HCT116 (cell line): ENCODE data around the gene SEH1L. TPM values are rescaled to one million over a fixed set of nuclear protein-coding genes. Genes with fewer than 3 reads are reported as not detected.

Source experiments
- ATAC-seq: fragments of 200-7000 bp; cut with Tn5 transposase; 2 replicates; pipeline ENCODE4 v1.9.1; 2020; ENCODE audit warnings: mild to moderate bottlenecking, moderate library complexity
- BruUV-seq: library from RNA; stranded (reverse); fragments of 400-500 nt; replicated peaks from 2 replicates; lab custom pipeline; 2021; lab: Mats Ljungman, UMichigan
- CTCF ChIA-PET: fragments of 300-600 bp; sonication (Branson Sonifier 250); formaldehyde crosslinking; loops from one replicate; lab custom pipeline; 2021; ENCODE audit warnings: antibody characterized with exemption; lab: Charles Lee
- POLR2A ChIA-PET: fragments of 300-600, 350-600 bp; sonication (Branson Sonifier 250); formaldehyde crosslinking; loops from one replicate; lab custom pipeline; 2021; ENCODE audit warnings: antibody characterized with exemption; lab: Charles Lee
- RAD21 ChIA-PET, 2 experiments: fragments of 300-600 bp; sonication (Branson Sonifier 250); formaldehyde crosslinking; loops; one replicate each; lab custom pipeline; 2023; ENCODE audit warnings: low total read pairs in 2 of 2; ENCODE audit not compliant: uncharacterized antibody in 2 of 2, unreplicated experiment in 2 of 2, low non-redundant PET in 1 of 2; lab: Charles Lee
- DNase-seq: peaks from one replicate; pipeline ENCODE4 v3.0.0-alpha.2; 2010; ENCODE audit warnings: low read depth, low spot score
- H2AFZ ChIP-seq: fragments of 200-600 bp; shearing (Covaris generic), sonication (generic); 2 replicates; pipeline ENCODE4 v1.6.1; 2017; ENCODE audit warnings: low read depth, mixed run types, mixed read lengths, antibody characterized with exemption, low read length; ENCODE audit not compliant: poor library complexity, severe bottlenecking
- H3K27ac ChIP-seq: 2 replicates; pipeline ENCODE4 v1.5.1; 2012; ENCODE audit warnings: low read depth, low read length
- H3K27me3 ChIP-seq: fragments of 200-600 bp; sonication (generic); 2 replicates; pipeline ENCODE4 v1.6.1; 2016; ENCODE audit warnings: mixed run types, low read length, mixed read lengths; ENCODE audit not compliant: insufficient read depth
- H3K36me3 ChIP-seq, 2 experiments: fragments of 200-500 bp in 1 of 2; fragments of 200-600 bp in 1 of 2; sonication (Bioruptor generic) in 1 of 2; sonication (generic) in 1 of 2; 2 replicates each; pipeline versions ENCODE4 v1.5.1 to v1.6.1; 2014 to 2016; ENCODE audit warnings: low read length in 2 of 2, inconsistent platforms in 1 of 2, mixed read lengths in 1 of 2, mixed run types in 1 of 2; ENCODE audit not compliant: insufficient read depth in 2 of 2, control insufficient read depth in 1 of 2
- H3K4me1 ChIP-seq, 2 experiments: fragments of 200-600 bp in 1 of 2; sonication (generic) in 1 of 2; 2 replicates each; pipeline versions ENCODE4 v1.5.1 to v1.6.1; 2012 to 2017; ENCODE audit warnings: low read length in 2 of 2, inconsistent platforms in 1 of 2, mild to moderate bottlenecking in 1 of 2, mixed read lengths in 1 of 2, mixed run types in 1 of 2, moderate library complexity in 1 of 2; ENCODE audit not compliant: insufficient read depth in 2 of 2, control insufficient read depth in 1 of 2
- H3K4me2 ChIP-seq: fragments of 200-600 bp; sonication (generic); 2 replicates; pipeline ENCODE4 v1.6.1; 2017; ENCODE audit warnings: mixed run types, low read length, mixed read lengths
- H3K4me3 ChIP-seq, 2 experiments: fragments of 200-600 bp in 1 of 2; sonication (generic) in 1 of 2; replicated peaks in 1 of 2; 2 replicates each; pipeline ENCODE4 v1.5.1; 2011 to 2016; ENCODE audit warnings: low read length in 2 of 2, control low read depth in 1 of 2, low read depth in 1 of 2, mild to moderate bottlenecking in 1 of 2, mixed read lengths in 1 of 2, mixed run types in 1 of 2
- H3K79me2 ChIP-seq: fragments of 200-600 bp; sonication (generic); 2 replicates; pipeline ENCODE4 v1.6.1; 2017; ENCODE audit warnings: mild to moderate bottlenecking, mixed run types, low read length, moderate library complexity, mixed read lengths; ENCODE audit not compliant: insufficient read depth
- H3K9ac ChIP-seq: fragments of 200-600 bp; sonication (generic); 2 replicates; pipeline ENCODE4 v1.6.1; 2016; ENCODE audit warnings: low read length, mixed read lengths
- H3K9me2 ChIP-seq: fragments of 200-600 bp; sonication (generic), shearing (Covaris generic); 2 replicates; pipeline ENCODE4 v1.6.1; 2017; ENCODE audit warnings: mixed run types, mild to moderate bottlenecking, moderate library complexity; ENCODE audit not compliant: insufficient read depth
- H3K9me3 ChIP-seq, 2 experiments: fragments of 200-500 bp in 1 of 2; fragments of 200-600 bp in 1 of 2; sonication (Bioruptor generic) in 1 of 2; sonication (generic) in 1 of 2; 2 replicates each; pipeline ENCODE4 v1.6.1; 2014 to 2017; ENCODE audit warnings: low read length in 2 of 2, mixed read lengths in 2 of 2, inconsistent platforms in 1 of 2, low read depth in 1 of 2, mild to moderate bottlenecking in 1 of 2, mixed run types in 1 of 2, moderate library complexity in 1 of 2; ENCODE audit not compliant: control insufficient read depth in 1 of 2, insufficient read depth in 1 of 2
- H4K20me1 ChIP-seq: fragments of 200-600 bp; sonication (generic), shearing (Covaris generic); 2 replicates; pipeline ENCODE4 v1.6.1; 2017; ENCODE audit warnings: mixed run types, mild to moderate bottlenecking, moderate library complexity; ENCODE audit not compliant: insufficient read depth
- CBX3 ChIP-seq: IDR thresholded peaks from 2 replicates; pipeline ENCODE4 v1.6.1; 2012; ENCODE audit warnings: low read depth
- CEBPB ChIP-seq: IDR thresholded peaks from 2 replicates; pipeline ENCODE4 v1.6.1; 2012; ENCODE audit warnings: low read depth
- EGR1 ChIP-seq: IDR thresholded peaks from 2 replicates; pipeline ENCODE4 v1.6.1; 2012; ENCODE audit warnings: low read depth
- ELF1 ChIP-seq: IDR thresholded peaks from 2 replicates; pipeline ENCODE4 v1.6.1; 2012; ENCODE audit warnings: low read depth, borderline replicate concordance
- EZH2 ChIP-seq: fragments of 200-600 bp; sonication (generic); IDR thresholded peaks from 2 replicates; pipeline ENCODE4 v1.6.1; 2017; ENCODE audit warnings: antibody characterized with exemption, mixed run types
- EZH2phosphoT487 ChIP-seq: fragments of 200-600 bp; IDR thresholded peaks from 2 replicates; pipeline ENCODE4 v1.6.1; 2018; ENCODE audit warnings: antibody characterized with exemption, borderline replicate concordance
- FOSL1 ChIP-seq: IDR thresholded peaks from 2 replicates; pipeline ENCODE4 v1.6.1; 2012; ENCODE audit warnings: low read depth
- JUND ChIP-seq: IDR thresholded peaks from 2 replicates; pipeline ENCODE4 v1.6.1; 2012
- POLR2A ChIP-seq: IDR thresholded peaks from 2 replicates; pipeline ENCODE4 v1.7.0; 2011; ENCODE audit warnings: borderline replicate concordance; ENCODE audit not compliant: insufficient read depth, insufficient read length; ENCODE audit errors: extremely low read depth
- POLR2AphosphoS5 ChIP-seq: IDR thresholded peaks from 2 replicates; pipeline ENCODE4 v1.6.1; 2011; ENCODE audit warnings: mild to moderate bottlenecking, low read depth, low read length, moderate library complexity
- RAD21 ChIP-seq: IDR thresholded peaks from 2 replicates; pipeline ENCODE4 v1.6.1; 2012; ENCODE audit warnings: low read depth, mild to moderate bottlenecking
- SP1 ChIP-seq: IDR thresholded peaks from 2 replicates; pipeline ENCODE4 v1.6.1; 2012; ENCODE audit warnings: low read depth
- SRF ChIP-seq: IDR thresholded peaks from 2 replicates; pipeline ENCODE4 v1.6.1; 2012; ENCODE audit warnings: low read depth
- TCF7L2 ChIP-seq: IDR thresholded peaks from 2 replicates; pipeline ENCODE4 v1.7.0; 2011; ENCODE audit warnings: borderline replicate concordance, inconsistent platforms; ENCODE audit not compliant: insufficient read depth, insufficient read length; ENCODE audit errors: extremely low read depth
- YY1 ChIP-seq: IDR thresholded peaks from 2 replicates; pipeline ENCODE4 v1.6.1; 2011; ENCODE audit warnings: low read length, low read depth, moderate library complexity, mild to moderate bottlenecking; ENCODE audit not compliant: insufficient replicate concordance; ENCODE audit errors: extremely low read depth
- ZFX ChIP-seq: fragments of 450-650 bp; IDR thresholded peaks from 2 replicates; pipeline ENCODE4 v1.6.1; 2017
- ZNF274 ChIP-seq: fragments of 200-500 bp; sonication (Bioruptor generic); IDR thresholded peaks from 2 replicates; pipeline ENCODE4 v1.6.1; 2014; ENCODE audit warnings: mild to moderate bottlenecking, low read depth, low read length, inconsistent platforms
- intact Hi-C: fragments of 100-400 bp; cut with micrococcal nuclease; formaldehyde crosslinking; loops from 2 replicates; pipeline ENCODE4 v1.10.0; 2022
- total RNA-seq: library from RNA; stranded (reverse); gene quantifications from one replicate; pipeline ENCODE4 v1.2.1, GENCODE V29; 2021; ENCODE audit not compliant: unreplicated experiment
- TF ChIP-seq, protein P1 (sequence below): IDR thresholded peaks from 2 replicates; pipeline ENCODE4 v1.6.1; 2012
- TF ChIP-seq, protein P2 (sequence below): IDR thresholded peaks from 2 replicates; pipeline ENCODE4 v1.6.1; 2012
- TF ChIP-seq, protein P3 (sequence below), 3 experiments: fragments of 200-600 bp in 1 of 3; sonication (generic) in 1 of 3; IDR thresholded peaks in 2 of 3; conservative IDR thresholded peaks in 1 of 3; 2 replicates each; pipeline ENCODE4 v1.5.1; 2012 to 2017; ENCODE audit warnings: low read depth in 2 of 3, low read length in 2 of 3, antibody characterized with exemption in 1 of 3, borderline replicate concordance in 1 of 3, control low read depth in 1 of 3, mild to moderate bottlenecking in 1 of 3, mixed read lengths in 1 of 3, mixed run types in 1 of 3, moderate library complexity in 1 of 3; ENCODE audit not compliant: insufficient read depth in 1 of 3

Gene SEH1L
- total RNA-seq, 1 experiment from 2014 or later: 83.7 TPM

DNA sequence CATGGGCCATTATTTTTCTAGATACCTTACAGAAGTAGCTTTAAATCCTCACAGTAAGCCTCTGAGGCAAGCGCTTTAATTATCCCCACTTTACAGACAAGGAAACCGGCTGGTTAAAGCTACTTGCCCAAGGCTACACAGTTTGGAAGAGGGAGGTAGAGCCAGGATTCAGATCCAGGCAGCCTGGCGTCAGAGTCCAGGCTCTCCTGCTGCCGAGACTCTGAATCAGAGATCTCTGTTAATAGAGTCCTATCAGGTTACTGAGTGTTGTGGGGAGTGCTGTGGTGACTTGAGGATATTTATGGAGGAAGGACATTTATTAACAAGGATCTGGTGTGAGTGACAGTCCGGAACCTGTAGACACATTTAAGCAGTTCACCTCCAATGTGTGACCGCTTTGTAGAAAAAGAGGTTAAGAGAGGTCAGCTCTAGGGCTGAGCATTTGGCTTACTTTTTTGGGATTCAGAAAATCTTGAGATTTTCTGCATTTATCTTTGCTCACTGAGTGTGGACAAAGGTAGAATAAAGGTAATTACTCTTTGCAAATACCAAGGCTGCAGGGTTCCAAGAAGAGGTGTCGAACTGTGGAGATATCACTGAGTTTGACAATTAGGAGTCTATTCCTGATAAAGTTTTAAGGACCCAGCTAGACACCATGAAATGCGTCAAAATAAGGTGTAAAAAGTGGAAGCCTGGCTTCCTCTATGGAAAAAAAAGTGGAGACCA, 41.7 kb downstream of the SEH1L start:
- DNase-seq (no peak), ATAC-seq (no peak)
- H3K4me3 ChIP-seq: peak overlapping the region; percentile 74 to 98; a peak in 3 of 4 replicates
- no peaks in the 10 kb centered on the region for H4K20me1 ChIP-seq
- intact Hi-C loops: no loop called here
- H3K9ac ChIP-seq: peak overlapping the region; percentile 92
- no peaks in the 10 kb centered on the region for H3K9me2 ChIP-seq
- H3K36me3 ChIP-seq: peaks cover 6% of the 10 kb centered on the region in 2 experiments; a peak in 3 of 4 replicates
- RAD21 ChIA-PET: no interaction called here
- no TSS peak for BruUV-seq
- H3K4me1 ChIP-seq: peaks cover 12 to 24% of the 10 kb centered on the region in 2 experiments; a peak in 3 of 4 replicates
- peaks cover 33% of the 10 kb centered on the region for H3K79me2 ChIP-seq
- no peaks in the 10 kb centered on the region for H3K9me3 ChIP-seq
- CTCF ChIA-PET: interaction anchor here (0.9 kb wide), 1 partner anchor 55 kb away, joined by 3 read pairs; no protein-coding TSS in a partner anchor
- no peaks in the 10 kb centered on the region for H3K27me3 ChIP-seq
- POLR2A ChIA-PET: no interaction called here
- H3K27ac ChIP-seq: no peak overlapping the region; the same call in 1 of the 2 replicates
- H2AFZ ChIP-seq: no peak overlapping the region
- TF ChIP-seq, protein P1, sequence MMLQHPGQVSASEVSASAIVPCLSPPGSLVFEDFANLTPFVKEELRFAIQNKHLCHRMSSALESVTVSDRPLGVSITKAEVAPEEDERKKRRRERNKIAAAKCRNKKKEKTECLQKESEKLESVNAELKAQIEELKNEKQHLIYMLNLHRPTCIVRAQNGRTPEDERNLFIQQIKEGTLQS: no peak
- TF ChIP-seq, protein P2, sequence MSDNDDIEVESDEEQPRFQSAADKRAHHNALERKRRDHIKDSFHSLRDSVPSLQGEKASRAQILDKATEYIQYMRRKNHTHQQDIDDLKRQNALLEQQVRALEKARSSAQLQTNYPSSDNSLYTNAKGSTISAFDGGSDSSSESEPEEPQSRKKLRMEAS: no peak
- TF ChIP-seq EZH2phosphoT487 (no peak), ZNF274 (no peak), CEBPB (no peak), CBX3 (no peak), SRF (no peak), EGR1 (no peak), RAD21 (no peak), POLR2AphosphoS5 (no peak), TCF7L2 (no peak), ELF1 (no peak), FOSL1 (no peak), ZFX (no peak), POLR2A (no peak), EZH2 (no peak), YY1 (no peak), SP1 (no peak), JUND (no peak)
- TF ChIP-seq, protein P3, sequence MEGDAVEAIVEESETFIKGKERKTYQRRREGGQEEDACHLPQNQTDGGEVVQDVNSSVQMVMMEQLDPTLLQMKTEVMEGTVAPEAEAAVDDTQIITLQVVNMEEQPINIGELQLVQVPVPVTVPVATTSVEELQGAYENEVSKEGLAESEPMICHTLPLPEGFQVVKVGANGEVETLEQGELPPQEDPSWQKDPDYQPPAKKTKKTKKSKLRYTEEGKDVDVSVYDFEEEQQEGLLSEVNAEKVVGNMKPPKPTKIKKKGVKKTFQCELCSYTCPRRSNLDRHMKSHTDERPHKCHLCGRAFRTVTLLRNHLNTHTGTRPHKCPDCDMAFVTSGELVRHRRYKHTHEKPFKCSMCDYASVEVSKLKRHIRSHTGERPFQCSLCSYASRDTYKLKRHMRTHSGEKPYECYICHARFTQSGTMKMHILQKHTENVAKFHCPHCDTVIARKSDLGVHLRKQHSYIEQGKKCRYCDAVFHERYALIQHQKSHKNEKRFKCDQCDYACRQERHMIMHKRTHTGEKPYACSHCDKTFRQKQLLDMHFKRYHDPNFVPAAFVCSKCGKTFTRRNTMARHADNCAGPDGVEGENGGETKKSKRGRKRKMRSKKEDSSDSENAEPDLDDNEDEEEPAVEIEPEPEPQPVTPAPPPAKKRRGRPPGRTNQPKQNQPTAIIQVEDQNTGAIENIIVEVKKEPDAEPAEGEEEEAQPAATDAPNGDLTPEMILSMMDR (IDR thresholded peaks at IDR 0.05 in 2 of 3, conservative IDR thresholded peaks at IDR 0.05 in 1 of 3; ENCODE audit: borderline replicate concordance in 1 of 3, insufficient read depth in 1 of 3, low read depth in 2 of 3, low read length in 2 of 3): no peak
- H3K4me2 ChIP-seq: peak overlapping the region; percentile 77
